ENCODE data around the gene ZNF724.

The ZNF724 gene

GRCh38 chr19:23222998-23223652, 27.1 kb downstream of the ZNF724 start:
- DNase-seq: no peak

- DNase-seq: no peak
Measured at GRCh38 chr19:23203841-23204344, 46.3 kb downstream of the ZNF724 start.

- no peak for DNase-seq
Measured at GRCh38 chr19:23190341-23190740, 59.9 kb downstream of the ZNF724 start.

GRCh38 chr19:23183251-23183650, 66.9 kb downstream of the ZNF724 start:
- DNase-seq: no peak

Measured in NCI-H226 (cell line).